Measurements from ENCODE around the gene MYL9. TPM values are rescaled to one million over a fixed set of nuclear protein-coding genes. Genes with fewer than 3 reads are reported as not detected.
"Not testable (repeated sequence)": the region's sequence is repeated elsewhere in the genome, so short reads cannot be mapped to it uniquely, and the experiment has no call there.

MYL9 gene
- total RNA-seq, 4 donors from 2014 or later = 2,169 to 3,466 (median 2,516) TPM

DNA sequence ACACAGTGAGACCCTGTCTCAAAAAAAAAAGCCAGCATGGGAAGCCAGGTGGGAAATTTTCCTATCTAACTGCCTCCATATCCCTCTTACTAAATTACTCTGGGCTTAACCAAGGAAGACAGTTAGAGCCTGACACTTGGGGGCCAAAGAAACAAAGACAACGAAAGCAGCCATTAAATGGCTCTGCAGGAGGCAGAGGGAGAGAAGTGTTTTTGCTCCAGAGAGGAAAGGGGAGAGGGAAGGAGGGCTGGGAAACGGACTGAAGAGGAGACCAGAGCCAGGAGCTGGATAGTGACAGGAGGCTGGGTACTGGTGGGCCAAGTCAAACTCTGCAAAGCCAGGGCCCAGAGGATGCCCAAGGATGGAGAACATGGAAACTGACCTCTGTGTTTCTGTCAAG is 21.4 kb downstream of the MYL9 start:
- intact Hi-C loops (cut with DNase I) = no loop called here

DNA sequence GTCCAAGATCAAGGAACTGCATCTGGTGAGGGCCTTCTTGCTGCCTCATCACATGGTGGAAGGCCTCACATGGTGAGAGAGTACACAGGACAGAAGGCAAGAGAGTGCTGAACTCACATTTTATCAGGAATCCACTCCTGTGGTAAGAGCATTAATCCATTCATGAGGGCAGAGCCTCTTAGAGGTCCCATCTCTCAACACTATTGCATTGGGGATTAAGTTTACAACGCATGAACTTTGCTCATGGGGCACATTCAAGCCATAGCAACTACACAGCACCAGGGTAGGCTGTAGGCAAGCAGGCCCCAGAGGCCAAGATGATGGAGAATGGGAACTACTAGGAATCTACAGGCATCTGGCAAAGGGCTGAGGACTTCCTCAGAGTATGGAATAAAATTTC is 22.1 kb downstream of the MYL9 start:
- intact Hi-C loops (cut with DNase I) = no loop called here
- Histone ChIP-seq H3K4me1 (no peaks in the 10 kb centered on the region), H3K9me3 (peaks cover 0 to 11% (median 3%) of the 10 kb centered on the region in 4 donors), H3K36me3 (no peaks in the 10 kb centered on the region), H3K4me3 (no peak overlapping the region), H3K27me3 (no peaks in the 10 kb centered on the region), H3K27ac (replicated peaks in 1 of 4) (no peak overlapping the region)
- no CpG with 5 or more reads among the region's 1 CpG for WGBS
- TF ChIP-seq POLR2A (IDR thresholded peaks at IDR 0.05; ENCODE audit: low read depth) (no peak), EP300 (IDR thresholded peaks at IDR 0.05) (no peak), CTCF (IDR thresholded peaks at IDR 0.05) (no peak), POLR2AphosphoS5 (IDR thresholded peaks at IDR 0.05) (no peak)
- no peak for DNase-seq (ENCODE audit: extremely low spot score)

More for the DNA sequence above, 21.4 kb downstream of the MYL9 start:
- no peaks in the 10 kb centered on the region for H3K27me3 ChIP-seq
- H3K9me3 ChIP-seq = peaks cover 0 to 11% (median 3%) of the 10 kb centered on the region in 4 donors
- 77% methylated on average over 2 of the region's 2 CpGs for WGBS
- H3K27ac ChIP-seq (replicated peaks in 1 of 4) = no peak overlapping the region
- no peaks in the 10 kb centered on the region for H3K36me3 ChIP-seq
- H3K4me3 ChIP-seq = no peak overlapping the region
- no peak for DNase-seq (ENCODE audit: extremely low spot score)
- no peak for TF ChIP-seq CTCF (IDR thresholded peaks at IDR 0.05)
- no peak for TF ChIP-seq POLR2AphosphoS5 (IDR thresholded peaks at IDR 0.05)
- TF ChIP-seq EP300 (IDR thresholded peaks at IDR 0.05) = no peak
- no peak for TF ChIP-seq POLR2A (IDR thresholded peaks at IDR 0.05; ENCODE audit: low read depth)
- no peaks in the 10 kb centered on the region for H3K4me1 ChIP-seq

- H3K4me1 ChIP-seq; H3K27me3 ChIP-seq; DNase-seq (ENCODE audit: extremely low spot score); H3K27ac ChIP-seq (replicated peaks in 1 of 4); H3K4me3 ChIP-seq; intact Hi-C loops (cut with DNase I); H3K36me3 ChIP-seq: not testable (repeated sequence)
- peaks cover 0 to 11% (median 3%) of the 10 kb centered on the region in 4 donors for H3K9me3 ChIP-seq
- 94% methylated on average over 13 of the region's 13 CpGs for WGBS
Measured at GRCh38 chr20:36564078-36564725, 22.9 kb downstream of the MYL9 start.

DNA sequence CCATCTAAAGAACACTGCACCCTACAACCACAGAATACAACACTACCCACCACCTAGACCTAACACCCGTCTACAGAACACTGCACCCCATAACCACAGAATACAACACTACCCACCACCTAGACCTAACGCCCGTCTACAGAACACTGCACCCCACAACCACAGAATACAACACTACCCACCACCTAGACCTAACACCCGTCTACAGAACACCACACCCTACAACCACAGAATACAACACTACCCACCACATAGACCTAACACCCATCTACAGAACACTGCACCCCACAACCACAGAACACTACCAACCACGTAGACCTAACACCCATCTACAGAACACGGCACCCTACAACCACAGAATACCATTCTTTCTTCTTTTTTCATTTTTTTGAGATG is 23.4 kb downstream of the MYL9 start:
- DNase-seq (ENCODE audit: extremely low spot score); H3K4me3 ChIP-seq; H3K36me3 ChIP-seq; H3K27ac ChIP-seq (replicated peaks in 1 of 4); H3K4me1 ChIP-seq; H3K27me3 ChIP-seq; intact Hi-C loops (cut with DNase I): not testable (repeated sequence)
- H3K9me3 ChIP-seq = peaks cover 0 to 11% (median 3%) of the 10 kb centered on the region in 4 donors
- 96% methylated on average over 6 of the region's 6 CpGs for WGBS

DNA sequence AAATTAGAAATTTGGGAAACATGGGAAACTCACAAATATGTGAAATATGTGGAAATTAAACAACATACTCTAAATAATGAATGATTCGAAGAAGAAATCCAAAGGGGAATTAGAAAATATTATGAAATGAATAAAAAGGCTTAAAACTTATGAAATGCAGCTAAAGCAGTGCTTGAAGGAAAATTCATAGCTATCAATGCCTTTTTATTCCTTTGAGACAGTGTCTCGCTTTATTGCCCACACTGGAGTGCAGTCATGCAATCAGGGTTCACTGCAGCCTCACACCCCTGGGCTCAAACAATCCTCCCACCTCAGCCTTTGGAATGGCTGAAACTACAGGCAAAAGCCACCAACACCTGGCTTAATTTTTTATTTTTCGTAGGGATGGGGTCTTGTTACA is 24.2 kb downstream of the MYL9 start:
- WGBS = 92% methylated on average over 3 of the region's 3 CpGs
- Histone ChIP-seq H3K27ac (replicated peaks in 1 of 4) (no peak overlapping the region), H3K27me3 (no peaks in the 10 kb centered on the region), H3K4me3 (no peak overlapping the region), H3K9me3 (peaks cover 0 to 11% (median 3%) of the 10 kb centered on the region in 4 donors), H3K4me1 (no peaks in the 10 kb centered on the region), H3K36me3 (no peaks in the 10 kb centered on the region)
- no peak for TF ChIP-seq POLR2A (IDR thresholded peaks at IDR 0.05; ENCODE audit: low read depth)
- no peak for TF ChIP-seq EP300 (IDR thresholded peaks at IDR 0.05)
- TF ChIP-seq CTCF (IDR thresholded peaks at IDR 0.05) = no peak
- intact Hi-C loops (cut with DNase I) = no loop called here
- DNase-seq (ENCODE audit: extremely low spot score) = no peak

DNA sequence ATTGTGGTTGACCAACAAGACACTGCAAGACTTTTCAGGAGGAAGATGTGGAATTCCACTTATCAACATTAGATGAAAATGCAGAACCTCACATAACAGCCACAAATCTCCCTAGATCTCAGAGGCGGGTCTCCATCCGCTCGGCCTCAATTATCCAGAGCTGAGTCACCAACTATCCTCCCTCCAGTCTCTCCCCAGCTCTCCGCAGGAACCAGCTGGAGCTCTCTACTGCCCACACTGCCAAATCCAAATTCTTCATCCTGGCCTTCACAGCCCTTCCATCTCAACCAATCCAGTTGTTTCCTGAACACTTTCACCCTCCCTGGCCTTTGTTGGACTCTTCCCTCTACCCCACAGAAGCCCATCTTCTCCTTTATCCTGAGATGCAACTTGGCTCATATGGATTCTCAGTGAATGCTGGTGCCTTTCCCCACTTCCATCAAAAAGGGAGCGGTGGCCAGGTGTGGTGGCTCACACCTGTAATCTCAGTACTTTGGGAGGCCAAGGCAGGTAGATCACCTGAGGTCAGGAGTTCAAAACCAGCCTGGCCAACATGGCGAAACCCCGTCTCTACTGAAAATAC is 28.6 kb downstream of the MYL9 start:
- H3K27me3 ChIP-seq = no peaks in the 10 kb centered on the region
- WGBS = 79% methylated on average over 7 of the region's 7 CpGs
- no peak overlapping the region for H3K4me3 ChIP-seq
- H3K4me1 ChIP-seq = peaks cover 1 to 31% (median 26%) of the 10 kb centered on the region in 4 donors
- no peaks in the 10 kb centered on the region for H3K36me3 ChIP-seq
- no peak overlapping the region for H3K27ac ChIP-seq (replicated peaks in 1 of 4)
- DNase-seq (ENCODE audit: extremely low spot score) = no peak
- intact Hi-C loops (cut with DNase I) = no loop called here
- TF ChIP-seq CTCF (IDR thresholded peaks at IDR 0.05) (no peak), POLR2AphosphoS5 (IDR thresholded peaks at IDR 0.05) (no peak), POLR2A (IDR thresholded peaks at IDR 0.05; ENCODE audit: low read depth) (no peak), EP300 (IDR thresholded peaks at IDR 0.05) (no peak)
- H3K9me3 ChIP-seq = peaks cover 0 to 9% (median 3%) of the 10 kb centered on the region in 4 donors
